K562 (cell line): Measurements from ENCODE around the gene UTS2R. TPM values are rescaled to one million over a fixed set of nuclear protein-coding genes. Genes with fewer than 3 reads are reported as not detected.

ENCODE experiments used
- ERF ChIP-seq: fragments of 450-650 bp; formaldehyde crosslinking; IDR thresholded peaks from 2 replicates; pipeline ENCODE4 v1.4.0; 2020; ENCODE audit warnings: mild to moderate bottlenecking, mixed read lengths
- GABPB2 ChIP-seq: fragments of 250-450 bp; sonication (Bioruptor Pico); conservative IDR thresholded peaks from 2 replicates; pipeline ENCODE4 v1.5.1; 2021; ENCODE audit warnings: mild to moderate bottlenecking
- MAZ ChIP-seq, 2 experiments: fragments of 450-650 bp in 1 of 2; sonication (generic) in 1 of 2; formaldehyde crosslinking; IDR thresholded peaks in 1 of 2; conservative IDR thresholded peaks in 1 of 2; 2 replicates each; pipeline versions ENCODE4 v1.4.0 to v1.5.0; 2020; ENCODE audit warnings: mild to moderate bottlenecking in 1 of 2, missing genetic modification reagents in 1 of 2
- NFIX ChIP-seq: fragments of 250-450 bp; sonication (Bioruptor Pico); IDR thresholded peaks from 2 replicates; pipeline ENCODE4 v1.4.0; 2020; ENCODE audit warnings: low read depth, mild to moderate bottlenecking, moderate library complexity
- PRMT5 ChIP-seq: sonication (generic); formaldehyde crosslinking; IDR thresholded peaks from 2 replicates; pipeline ENCODE4 v1.5.0; 2020; ENCODE audit warnings: missing genetic modification reagents
- PTBP1 ChIP-seq: fragments of 200-400 bp; formaldehyde crosslinking; IDR thresholded peaks from 2 replicates; pipeline ENCODE4 v1.6.1; 2017; ENCODE audit warnings: low read depth, low read length
- RBM34 ChIP-seq: fragments of 200-400 bp; formaldehyde crosslinking; IDR thresholded peaks from 2 replicates; pipeline ENCODE4 v1.6.1; 2018; ENCODE audit warnings: low read length, borderline replicate concordance; ENCODE audit not compliant: insufficient read depth
- SMARCC2 ChIP-seq: fragments of 450-650 bp; IDR thresholded peaks from 2 replicates; pipeline ENCODE4 v1.6.1; 2017; ENCODE audit warnings: antibody characterized with exemption, moderate library complexity, mild to moderate bottlenecking, low read depth
- SOX6 ChIP-seq: fragments of 450-650 bp; IDR thresholded peaks from 2 replicates; pipeline ENCODE4 v1.6.1; 2014; ENCODE audit warnings: mild to moderate bottlenecking
- TAF7 ChIP-seq: fragments of 450-650 bp; IDR thresholded peaks from 2 replicates; pipeline ENCODE4 v1.6.1; 2016; ENCODE audit warnings: missing genetic modification characterization, missing compliant biosample characterization
- TEAD1 ChIP-seq, 2 experiments: fragments of 450-650 bp in 1 of 2; sonication (generic) in 1 of 2; formaldehyde crosslinking; IDR thresholded peaks; 2 replicates each; pipeline versions ENCODE4 v1.4.0 to v1.8.0; 2020 to 2022; ENCODE audit warnings: mild to moderate bottlenecking in 2 of 2, missing genetic modification reagents in 1 of 2
- ZNF217 ChIP-seq: sonication (generic); formaldehyde crosslinking; IDR thresholded peaks from 2 replicates; pipeline ENCODE4 v1.8.0; 2022; ENCODE audit warnings: mild to moderate bottlenecking, missing genetic modification reagents
- ZNF23 ChIP-seq: fragments of 250-450 bp; sonication (Bioruptor Pico); IDR thresholded peaks from 2 replicates; pipeline ENCODE4 v1.4.0; 2020; ENCODE audit warnings: mild to moderate bottlenecking
- ZNF239 ChIP-seq: fragments of 250-450 bp; sonication (Bioruptor Pico); IDR thresholded peaks from 2 replicates; pipeline ENCODE4 v1.4.0; 2020; ENCODE audit warnings: mild to moderate bottlenecking
- ZNF699 ChIP-seq: fragments of 250-450 bp; sonication (Bioruptor Pico); IDR thresholded peaks from 2 replicates; pipeline ENCODE4 v1.8.0; 2021; ENCODE audit warnings: mild to moderate bottlenecking, moderate library complexity; ENCODE audit not compliant: insufficient replicate concordance
- ZNF830 ChIP-seq: fragments of 250-450 bp; sonication (Bioruptor Pico); IDR thresholded peaks from 2 replicates; pipeline ENCODE4 v1.5.0; 2021; ENCODE audit warnings: mild to moderate bottlenecking
- polyA plus RNA-seq, 8 experiments: library from polyadenylated mRNA; depleted of rRNA in 4 of 8; stranded (reverse) in 5 of 8; unstranded in 3 of 8; fragments of >200 nt; fragmentation: Nextera tagmentation in 2 of 8; fragmentation: Illumina TruSeq in 1 of 8; extraction: Ambion mirVana in 2 of 8; extraction: Trizol in 1 of 8; gene quantifications; 2 replicates each; pipeline versions ENCODE4 v1.2.1 to v1.2.3, GENCODE V29; 2011 to 2014; ENCODE audit warnings: inconsistent platforms in 1 of 8, missing spikeins in 1 of 8
- total RNA-seq, 7 experiments: library from RNA; depleted of rRNA in 6 of 7; stranded (reverse); fragments of >200 nt in 6 of 7; fragmentation: Illumina TruSeq in 2 of 7; extraction: Trizol in 2 of 7; gene quantifications; 2 replicates each; pipeline versions ENCODE4 v1.2.1 to v1.2.3, GENCODE V29; 2011 to 2021; ENCODE audit warnings: low replicate concordance in 1 of 7
- TF ChIP-seq, protein P1 (sequence below): sonication (generic); formaldehyde crosslinking; IDR thresholded peaks from 2 replicates; pipeline ENCODE4 v1.8.1; 2023; ENCODE audit warnings: missing genetic modification reagents, mild to moderate bottlenecking, borderline replicate concordance
- TF ChIP-seq, protein P2 (sequence below): fragments of 450-650 bp; IDR thresholded peaks from 2 replicates; pipeline ENCODE4 v1.6.1; 2016; ENCODE audit warnings: mild to moderate bottlenecking
- TF ChIP-seq, protein P3 (sequence below): fragments of 250-450 bp; sonication (Bioruptor Pico); IDR thresholded peaks from 2 replicates; pipeline ENCODE4 v1.9.0; 2021; ENCODE audit warnings: mild to moderate bottlenecking, inconsistent platforms

The UTS2R gene
- total and polyA plus RNA-seq, 9 of the 15 experiments (the other 6 are each of a cell fraction or from before 2014, with no cell fraction given) = 0.22 TPM; not detected in 8

DNA sequence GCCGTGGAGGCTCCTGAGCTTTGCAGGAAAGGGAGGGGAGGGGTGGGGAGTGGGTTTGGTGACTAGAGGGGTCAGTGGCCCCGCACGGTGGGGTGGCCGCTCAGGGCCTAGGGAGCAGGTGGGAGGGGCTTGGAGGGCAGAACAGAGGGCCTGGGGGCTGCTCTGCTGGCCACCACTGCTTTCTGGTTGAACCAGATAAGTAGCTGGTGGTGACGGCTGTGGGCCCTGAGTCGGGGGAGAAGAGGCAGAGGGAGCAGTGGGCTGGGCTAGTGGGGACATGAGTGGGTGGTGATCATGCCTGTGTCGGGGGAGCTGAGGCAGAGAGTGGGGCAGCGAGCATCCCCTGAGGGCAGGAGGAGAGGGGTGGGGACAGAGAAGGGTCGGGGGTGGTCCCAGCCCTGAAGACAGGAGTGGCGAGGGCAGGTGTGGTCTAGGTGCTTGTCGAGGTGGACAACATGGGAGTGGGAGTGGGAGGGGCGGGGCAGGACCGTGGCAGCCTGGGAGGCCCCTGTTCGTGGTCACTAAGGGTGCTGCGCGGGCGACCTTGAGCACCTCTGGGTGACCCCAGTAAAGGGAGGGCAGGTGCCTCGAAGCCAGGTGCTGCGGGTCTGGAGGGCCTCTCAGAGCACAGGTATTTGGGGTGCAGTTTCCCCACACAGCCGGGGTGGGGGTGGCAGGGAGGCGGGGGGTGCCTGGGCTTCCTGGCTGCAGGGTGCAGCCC, 47.9 kb upstream of the UTS2R start (continued):
- TF ChIP-seq, protein P1, sequence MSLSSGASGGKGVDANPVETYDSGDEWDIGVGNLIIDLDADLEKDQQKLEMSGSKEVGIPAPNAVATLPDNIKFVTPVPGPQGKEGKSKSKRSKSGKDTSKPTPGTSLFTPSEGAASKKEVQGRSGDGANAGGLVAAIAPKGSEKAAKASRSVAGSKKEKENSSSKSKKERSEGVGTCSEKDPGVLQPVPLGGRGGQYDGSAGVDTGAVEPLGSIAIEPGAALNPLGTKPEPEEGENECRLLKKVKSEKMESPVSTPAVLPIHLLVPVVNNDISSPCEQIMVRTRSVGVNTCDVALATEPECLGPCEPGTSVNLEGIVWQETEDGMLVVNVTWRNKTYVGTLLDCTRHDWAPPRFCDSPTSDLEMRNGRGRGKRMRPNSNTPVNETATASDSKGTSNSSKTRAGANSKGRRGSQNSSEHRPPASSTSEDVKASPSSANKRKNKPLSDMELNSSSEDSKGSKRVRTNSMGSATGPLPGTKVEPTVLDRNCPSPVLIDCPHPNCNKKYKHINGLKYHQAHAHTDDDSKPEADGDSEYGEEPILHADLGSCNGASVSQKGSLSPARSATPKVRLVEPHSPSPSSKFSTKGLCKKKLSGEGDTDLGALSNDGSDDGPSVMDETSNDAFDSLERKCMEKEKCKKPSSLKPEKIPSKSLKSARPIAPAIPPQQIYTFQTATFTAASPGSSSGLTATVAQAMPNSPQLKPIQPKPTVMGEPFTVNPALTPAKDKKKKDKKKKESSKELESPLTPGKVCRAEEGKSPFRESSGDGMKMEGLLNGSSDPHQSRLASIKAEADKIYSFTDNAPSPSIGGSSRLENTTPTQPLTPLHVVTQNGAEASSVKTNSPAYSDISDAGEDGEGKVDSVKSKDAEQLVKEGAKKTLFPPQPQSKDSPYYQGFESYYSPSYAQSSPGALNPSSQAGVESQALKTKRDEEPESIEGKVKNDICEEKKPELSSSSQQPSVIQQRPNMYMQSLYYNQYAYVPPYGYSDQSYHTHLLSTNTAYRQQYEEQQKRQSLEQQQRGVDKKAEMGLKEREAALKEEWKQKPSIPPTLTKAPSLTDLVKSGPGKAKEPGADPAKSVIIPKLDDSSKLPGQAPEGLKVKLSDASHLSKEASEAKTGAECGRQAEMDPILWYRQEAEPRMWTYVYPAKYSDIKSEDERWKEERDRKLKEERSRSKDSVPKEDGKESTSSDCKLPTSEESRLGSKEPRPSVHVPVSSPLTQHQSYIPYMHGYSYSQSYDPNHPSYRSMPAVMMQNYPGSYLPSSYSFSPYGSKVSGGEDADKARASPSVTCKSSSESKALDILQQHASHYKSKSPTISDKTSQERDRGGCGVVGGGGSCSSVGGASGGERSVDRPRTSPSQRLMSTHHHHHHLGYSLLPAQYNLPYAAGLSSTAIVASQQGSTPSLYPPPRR = no peak
- no peak; a peak in 1 of 4 replicates for TF ChIP-seq MAZ (CRISPR knock-in tag; conservative IDR thresholded peaks at IDR 0.05 in 1 of 2, IDR thresholded peaks at IDR 0.05 in 1 of 2)
- no peak for TF ChIP-seq ERF (CRISPR knock-in tag)
- TF ChIP-seq, protein P2, sequence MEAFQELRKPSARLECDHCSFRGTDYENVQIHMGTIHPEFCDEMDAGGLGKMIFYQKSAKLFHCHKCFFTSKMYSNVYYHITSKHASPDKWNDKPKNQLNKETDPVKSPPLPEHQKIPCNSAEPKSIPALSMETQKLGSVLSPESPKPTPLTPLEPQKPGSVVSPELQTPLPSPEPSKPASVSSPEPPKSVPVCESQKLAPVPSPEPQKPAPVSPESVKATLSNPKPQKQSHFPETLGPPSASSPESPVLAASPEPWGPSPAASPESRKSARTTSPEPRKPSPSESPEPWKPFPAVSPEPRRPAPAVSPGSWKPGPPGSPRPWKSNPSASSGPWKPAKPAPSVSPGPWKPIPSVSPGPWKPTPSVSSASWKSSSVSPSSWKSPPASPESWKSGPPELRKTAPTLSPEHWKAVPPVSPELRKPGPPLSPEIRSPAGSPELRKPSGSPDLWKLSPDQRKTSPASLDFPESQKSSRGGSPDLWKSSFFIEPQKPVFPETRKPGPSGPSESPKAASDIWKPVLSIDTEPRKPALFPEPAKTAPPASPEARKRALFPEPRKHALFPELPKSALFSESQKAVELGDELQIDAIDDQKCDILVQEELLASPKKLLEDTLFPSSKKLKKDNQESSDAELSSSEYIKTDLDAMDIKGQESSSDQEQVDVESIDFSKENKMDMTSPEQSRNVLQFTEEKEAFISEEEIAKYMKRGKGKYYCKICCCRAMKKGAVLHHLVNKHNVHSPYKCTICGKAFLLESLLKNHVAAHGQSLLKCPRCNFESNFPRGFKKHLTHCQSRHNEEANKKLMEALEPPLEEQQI = no peak
- TF ChIP-seq GABPB2 (CRISPR knock-in tag) = no peak
- TF ChIP-seq ZNF699 = no peak
- TF ChIP-seq ZNF23 (CRISPR knock-in tag) = no peak
- TF ChIP-seq PTBP1 = no peak
- no peak for TF ChIP-seq TAF7 (tag)
- TF ChIP-seq RBM34 = no peak
- TF ChIP-seq ZNF239 (CRISPR knock-in tag) = no peak
- no peak for TF ChIP-seq SMARCC2
- TF ChIP-seq PRMT5 (CRISPR knock-in tag) = no peak
- TF ChIP-seq, protein P3, sequence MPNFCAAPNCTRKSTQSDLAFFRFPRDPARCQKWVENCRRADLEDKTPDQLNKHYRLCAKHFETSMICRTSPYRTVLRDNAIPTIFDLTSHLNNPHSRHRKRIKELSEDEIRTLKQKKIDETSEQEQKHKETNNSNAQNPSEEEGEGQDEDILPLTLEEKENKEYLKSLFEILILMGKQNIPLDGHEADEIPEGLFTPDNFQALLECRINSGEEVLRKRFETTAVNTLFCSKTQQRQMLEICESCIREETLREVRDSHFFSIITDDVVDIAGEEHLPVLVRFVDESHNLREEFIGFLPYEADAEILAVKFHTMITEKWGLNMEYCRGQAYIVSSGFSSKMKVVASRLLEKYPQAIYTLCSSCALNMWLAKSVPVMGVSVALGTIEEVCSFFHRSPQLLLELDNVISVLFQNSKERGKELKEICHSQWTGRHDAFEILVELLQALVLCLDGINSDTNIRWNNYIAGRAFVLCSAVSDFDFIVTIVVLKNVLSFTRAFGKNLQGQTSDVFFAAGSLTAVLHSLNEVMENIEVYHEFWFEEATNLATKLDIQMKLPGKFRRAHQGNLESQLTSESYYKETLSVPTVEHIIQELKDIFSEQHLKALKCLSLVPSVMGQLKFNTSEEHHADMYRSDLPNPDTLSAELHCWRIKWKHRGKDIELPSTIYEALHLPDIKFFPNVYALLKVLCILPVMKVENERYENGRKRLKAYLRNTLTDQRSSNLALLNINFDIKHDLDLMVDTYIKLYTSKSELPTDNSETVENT = no peak
- TF ChIP-seq ZNF830 = no peak
- no peak for TF ChIP-seq SOX6
- no peak for TF ChIP-seq TEAD1 (CRISPR knock-in tag; IDR thresholded peaks at IDR 0.05)
- TF ChIP-seq ZNF217 (CRISPR knock-in tag) = no peak
- TF ChIP-seq NFIX (CRISPR knock-in tag) = no peak
